Prostate gland (tissue), 2 donors: ENCODE measurements around the gene ANTXR1. TPM values are rescaled to one million over a fixed set of nuclear protein-coding genes. Genes with fewer than 3 reads are reported as not detected.

Experiments used
- DNase-seq: peaks from one replicate; pipeline ENCODE4 v3.0.0-alpha.2; 2019; ENCODE audit warnings: low spot score
- H3K27ac ChIP-seq, 2 donors: fragments of 200-600 bp; sonication (generic); 2 replicates each; pipeline ENCODE4 v1.5.1; 2017 to 2019
- H3K27me3 ChIP-seq: fragments of 200-600 bp; sonication (generic); replicated peaks from 2 replicates; pipeline ENCODE4 v1.5.1; 2019; ENCODE audit not compliant: insufficient read depth
- H3K36me3 ChIP-seq, 2 donors: fragments of 200-600 bp; sonication (generic); 1 replicate in 1 of 2; 2 replicates in 1 of 2; pipeline versions ENCODE4 v1.5.1 to v1.8.1; 2017 to 2019
- H3K4me1 ChIP-seq: fragments of 200-600 bp; sonication (generic); replicated peaks from 2 replicates; pipeline ENCODE4 v1.5.1; 2019
- H3K4me3 ChIP-seq, 2 donors: fragments of 200-600 bp; sonication (generic); 2 replicates each; pipeline ENCODE4 v1.5.1; 2017 to 2019
- H3K9me3 ChIP-seq: fragments of 200-600 bp; sonication (generic); 2 replicates; pipeline ENCODE4 v1.5.1; 2017
- CTCF ChIP-seq, 4 experiments: fragments of 200-600 bp in 2 of 4; fragments of 450-650 bp in 2 of 4; sonication (generic) in 2 of 4; IDR thresholded peaks; 1 replicate in 3 of 4; 2 replicates in 1 of 4; pipeline ENCODE4 v1.5.1; 2016 to 2019; ENCODE audit warnings: antibody characterized with exemption in 4 of 4, mild to moderate bottlenecking in 2 of 4, moderate library complexity in 2 of 4
- POLR2A ChIP-seq: fragments of 450-650 bp; IDR thresholded peaks from one replicate; pipeline ENCODE4 v1.6.1; 2016; ENCODE audit warnings: antibody characterized with exemption, mild to moderate bottlenecking
- POLR2AphosphoS5 ChIP-seq: sonication (generic); formaldehyde crosslinking; IDR thresholded peaks from one replicate; pipeline ENCODE4 v1.6.1; 2017; ENCODE audit warnings: antibody characterized with exemption
- WGBS: methylation state at CpG from one replicate; pipeline ENCODE4 v1.1.5; 2018; 5-methylcytosine and 5-hydroxymethylcytosine counted together
- intact Hi-C: fragments of 100-400 bp; cut with DNase I; formaldehyde crosslinking; loops from one replicate; pipeline ENCODE4 v1.14.2; 2022
- total RNA-seq, 2 donors: library from RNA; depleted of rRNA; stranded (reverse); fragments of >200 nt; gene quantifications; one replicate each; pipeline ENCODE4 v1.1.0, GENCODE V29; 2016

Gene ANTXR1
- total RNA-seq, 2 donors from 2014 or later = 25.8 to 48.7 TPM

DNA sequence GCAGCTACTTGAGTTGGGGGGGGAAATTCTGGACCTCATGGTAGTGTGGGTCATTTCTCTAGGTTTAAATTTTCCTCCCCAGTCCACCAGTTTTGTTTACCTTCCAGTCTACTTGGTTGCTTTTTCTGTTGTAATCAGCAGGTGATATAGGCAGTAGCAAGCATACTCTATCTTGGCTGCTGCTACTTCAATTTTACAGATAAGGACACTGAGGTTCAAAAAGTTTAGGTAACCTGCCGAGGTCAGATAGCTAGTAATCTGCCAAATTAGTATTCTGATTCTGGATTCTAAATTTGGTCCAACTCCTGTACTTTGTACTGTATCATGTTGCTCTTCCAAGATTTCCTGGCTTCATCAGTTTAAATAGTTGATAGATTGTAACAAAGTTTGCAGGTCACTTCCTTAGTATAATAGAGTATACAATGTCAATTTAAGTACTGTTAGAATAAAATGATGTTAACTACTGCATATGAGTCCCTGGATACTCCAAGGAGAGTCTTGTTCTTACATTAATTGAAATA is 34.7 kb downstream of the ANTXR1 start:
- no peaks in the 10 kb centered on the region for H3K27me3 ChIP-seq
- no peaks in the 10 kb centered on the region for H3K36me3 ChIP-seq
- DNase-seq = no peak
- H3K9me3 ChIP-seq = no peaks in the 10 kb centered on the region
- TF ChIP-seq POLR2A = no peak
- no peaks in the 10 kb centered on the region for H3K4me1 ChIP-seq
- no peak overlapping the region for H3K4me3 ChIP-seq
- WGBS = 75% methylated on average over 1 of the region's 1 CpG
- no peak overlapping the region for H3K27ac ChIP-seq
- intact Hi-C loops = no loop called here

DNA sequence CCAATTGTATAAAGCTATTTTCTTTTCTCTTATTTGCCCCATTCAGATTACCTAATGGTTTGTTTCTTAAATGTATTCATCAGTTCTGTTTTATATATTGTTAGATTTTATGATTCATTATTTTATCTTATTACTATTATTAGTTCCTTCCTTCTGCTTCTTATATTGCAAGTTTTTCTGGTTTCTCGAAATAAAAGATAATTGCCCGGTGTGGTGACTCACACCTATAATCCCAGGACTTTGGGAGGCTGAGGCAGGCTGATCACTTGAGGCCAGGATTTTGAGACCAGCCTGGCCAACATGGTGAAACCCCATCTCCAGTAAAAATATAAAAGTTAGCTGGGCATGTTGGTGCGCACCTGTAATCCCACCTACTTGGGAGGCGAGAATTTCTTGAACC is 37.8 kb downstream of the ANTXR1 start:
- 90% methylated on average over 4 of the region's 4 CpGs for WGBS
- Histone ChIP-seq H3K27me3 (no peaks in the 10 kb centered on the region), H3K4me3 (no peak overlapping the region), H3K36me3 (no peaks in the 10 kb centered on the region), H3K4me1 (no peaks in the 10 kb centered on the region), H3K27ac (no peak overlapping the region), H3K9me3 (no peaks in the 10 kb centered on the region)
- intact Hi-C loops = no loop called here
- no peak for DNase-seq
- no peak for TF ChIP-seq CTCF (IDR thresholded peaks at IDR 0.05)
- no peak for TF ChIP-seq POLR2AphosphoS5
- no peak for TF ChIP-seq POLR2A

GRCh38 chr2:69053416-69053965 is 40.5 kb downstream of the ANTXR1 start:
- TF ChIP-seq POLR2AphosphoS5 = no peak
- no peak for TF ChIP-seq CTCF (IDR thresholded peaks at IDR 0.05)
- TF ChIP-seq POLR2A = no peak
- Histone ChIP-seq H3K36me3 (no peaks in the 10 kb centered on the region), H3K4me1 (no peaks in the 10 kb centered on the region), H3K4me3 (no peak overlapping the region), H3K9me3 (no peaks in the 10 kb centered on the region), H3K27me3 (no peaks in the 10 kb centered on the region), H3K27ac (no peak overlapping the region)
- DNase-seq = no peak
- WGBS = 84% methylated on average over 2 of the region's 2 CpGs
- intact Hi-C loops = no loop called here

GRCh38 chr2:69054431-69054830 is 41.5 kb downstream of the ANTXR1 start:
- Histone ChIP-seq H3K36me3 (no peaks in the 10 kb centered on the region), H3K4me1 (no peaks in the 10 kb centered on the region), H3K4me3 (no peak overlapping the region), H3K27ac (no peak overlapping the region), H3K27me3 (no peaks in the 10 kb centered on the region), H3K9me3 (no peaks in the 10 kb centered on the region)
- intact Hi-C loops = no loop called here
- WGBS = 82% methylated on average over 2 of the region's 2 CpGs
- no peak for DNase-seq
- TF ChIP-seq POLR2AphosphoS5 (no peak), CTCF (IDR thresholded peaks at IDR 0.05) (no peak), POLR2A (no peak)

DNA sequence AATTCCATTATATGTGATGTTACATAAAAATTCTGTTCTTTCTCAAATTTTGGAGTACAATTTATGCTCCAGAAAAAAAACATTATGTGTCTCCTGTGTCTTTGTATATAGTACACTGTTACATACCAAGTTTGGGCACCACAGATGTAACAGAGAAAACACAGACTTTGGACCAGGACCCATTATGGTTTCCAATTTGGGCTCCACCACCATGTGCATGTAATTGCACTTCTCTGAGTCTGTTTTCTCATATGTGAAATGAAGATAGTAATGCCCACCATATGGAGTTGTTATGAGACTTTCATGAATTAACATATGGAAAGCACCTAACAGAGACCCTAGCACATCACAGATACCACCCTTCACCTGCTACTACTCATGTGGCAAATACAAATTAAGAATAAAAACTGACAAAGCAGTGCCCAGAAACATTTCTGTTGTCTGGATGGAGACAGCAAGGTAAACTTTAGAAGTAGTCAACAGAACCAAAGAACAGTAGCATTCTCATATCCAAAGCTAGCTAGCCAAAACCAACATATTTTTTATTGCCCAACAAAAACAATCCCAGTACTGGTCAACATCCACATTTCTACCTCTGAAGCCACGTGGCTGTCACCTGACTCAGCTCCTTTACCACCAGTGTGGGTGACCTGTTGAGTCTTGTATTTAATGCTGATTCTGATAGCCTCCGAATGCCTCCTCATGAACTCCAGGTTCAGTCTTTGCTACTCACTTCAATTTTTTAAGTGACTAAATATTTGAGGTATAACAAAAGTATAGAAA is 42.9 kb downstream of the ANTXR1 start:
- DNase-seq = no peak
- Histone ChIP-seq H3K27ac (no peak overlapping the region), H3K4me3 (no peak overlapping the region), H3K4me1 (no peaks in the 10 kb centered on the region), H3K9me3 (no peaks in the 10 kb centered on the region), H3K36me3 (no peaks in the 10 kb centered on the region), H3K27me3 (no peaks in the 10 kb centered on the region)
- WGBS = 70% methylated on average over 2 of the region's 2 CpGs
- intact Hi-C loops = no loop called here
- TF ChIP-seq POLR2AphosphoS5 (peak; percentile 30), POLR2A (no peak)

DNA sequence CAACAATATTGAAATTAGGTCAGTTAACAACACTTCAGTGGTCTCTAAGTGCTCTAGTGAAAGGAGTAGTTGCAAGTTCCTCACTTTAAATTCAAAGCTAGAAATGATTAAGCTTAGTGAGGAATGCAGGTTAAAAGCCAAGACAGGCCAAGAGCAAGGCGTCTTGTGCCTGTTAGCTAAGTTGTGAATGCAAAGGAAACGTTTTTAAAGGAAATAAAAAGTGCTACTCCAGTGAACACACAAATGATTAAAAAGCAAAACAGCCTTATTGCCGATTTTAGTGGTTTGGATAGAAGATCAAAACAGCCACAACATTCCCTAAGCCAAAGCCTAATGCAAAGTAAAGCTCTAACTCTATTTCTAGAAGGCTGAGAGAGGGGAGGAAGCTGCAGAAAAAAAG is 44.7 kb downstream of the ANTXR1 start:
- Histone ChIP-seq H3K9me3 (no peaks in the 10 kb centered on the region), H3K4me1 (no peaks in the 10 kb centered on the region), H3K27ac (no peak overlapping the region), H3K4me3 (no peak overlapping the region), H3K36me3 (no peaks in the 10 kb centered on the region), H3K27me3 (no peaks in the 10 kb centered on the region)
- 75% methylated on average over 3 of the region's 3 CpGs for WGBS
- intact Hi-C loops = no loop called here
- DNase-seq = no peak
- TF ChIP-seq CTCF (IDR thresholded peaks at IDR 0.05) (no peak), POLR2A (no peak)
